ENCODE measurements around the gene RALBP1.
"Not testable (repeated sequence)": the region's sequence is repeated elsewhere in the genome, so short reads cannot be mapped to it uniquely, and the experiment has no call there.

DNA sequence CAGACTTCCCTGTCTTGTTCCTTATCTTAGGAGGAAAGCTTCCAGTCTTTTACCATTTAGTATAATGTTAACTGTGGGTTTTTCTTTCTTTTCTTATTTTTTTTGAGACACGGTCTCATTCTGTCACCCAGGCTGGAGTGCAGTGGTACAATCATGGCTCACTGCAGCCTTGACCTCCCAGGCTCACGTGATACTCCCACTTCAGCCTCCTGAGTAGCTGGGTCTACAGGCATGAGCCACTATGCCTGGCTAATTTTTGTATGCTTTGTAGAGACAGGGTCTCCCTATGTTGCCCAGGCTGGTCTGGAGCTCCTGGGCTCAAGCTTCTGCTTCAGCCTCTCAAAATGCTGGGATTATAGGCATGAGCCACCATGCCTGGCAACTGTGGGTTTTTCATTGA lies 9.5 kb downstream of the RALBP1 start:
- TF ChIP-seq POLR2A, EP300, POLR2AphosphoS5 (IDR thresholded peaks at IDR 0.05): not testable (repeated sequence)
- TF ChIP-seq, protein P1, sequence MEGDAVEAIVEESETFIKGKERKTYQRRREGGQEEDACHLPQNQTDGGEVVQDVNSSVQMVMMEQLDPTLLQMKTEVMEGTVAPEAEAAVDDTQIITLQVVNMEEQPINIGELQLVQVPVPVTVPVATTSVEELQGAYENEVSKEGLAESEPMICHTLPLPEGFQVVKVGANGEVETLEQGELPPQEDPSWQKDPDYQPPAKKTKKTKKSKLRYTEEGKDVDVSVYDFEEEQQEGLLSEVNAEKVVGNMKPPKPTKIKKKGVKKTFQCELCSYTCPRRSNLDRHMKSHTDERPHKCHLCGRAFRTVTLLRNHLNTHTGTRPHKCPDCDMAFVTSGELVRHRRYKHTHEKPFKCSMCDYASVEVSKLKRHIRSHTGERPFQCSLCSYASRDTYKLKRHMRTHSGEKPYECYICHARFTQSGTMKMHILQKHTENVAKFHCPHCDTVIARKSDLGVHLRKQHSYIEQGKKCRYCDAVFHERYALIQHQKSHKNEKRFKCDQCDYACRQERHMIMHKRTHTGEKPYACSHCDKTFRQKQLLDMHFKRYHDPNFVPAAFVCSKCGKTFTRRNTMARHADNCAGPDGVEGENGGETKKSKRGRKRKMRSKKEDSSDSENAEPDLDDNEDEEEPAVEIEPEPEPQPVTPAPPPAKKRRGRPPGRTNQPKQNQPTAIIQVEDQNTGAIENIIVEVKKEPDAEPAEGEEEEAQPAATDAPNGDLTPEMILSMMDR (IDR thresholded peaks at IDR 0.05): not testable (repeated sequence)
